Stimulated activated CD8-positive, alpha-beta memory T cell treated with anti-CD3 and anti-CD28 coated beads, Interleukin-7, amount 100 ng/mL, for 24 hours (primary cell): ENCODE data around the gene ASB1.

Source experiments
- DNase-seq: peaks from one replicate; pipeline ENCODE4 v3.0.0-alpha.2; 2020; ENCODE audit warnings: low read depth

ASB1 gene

DNA sequence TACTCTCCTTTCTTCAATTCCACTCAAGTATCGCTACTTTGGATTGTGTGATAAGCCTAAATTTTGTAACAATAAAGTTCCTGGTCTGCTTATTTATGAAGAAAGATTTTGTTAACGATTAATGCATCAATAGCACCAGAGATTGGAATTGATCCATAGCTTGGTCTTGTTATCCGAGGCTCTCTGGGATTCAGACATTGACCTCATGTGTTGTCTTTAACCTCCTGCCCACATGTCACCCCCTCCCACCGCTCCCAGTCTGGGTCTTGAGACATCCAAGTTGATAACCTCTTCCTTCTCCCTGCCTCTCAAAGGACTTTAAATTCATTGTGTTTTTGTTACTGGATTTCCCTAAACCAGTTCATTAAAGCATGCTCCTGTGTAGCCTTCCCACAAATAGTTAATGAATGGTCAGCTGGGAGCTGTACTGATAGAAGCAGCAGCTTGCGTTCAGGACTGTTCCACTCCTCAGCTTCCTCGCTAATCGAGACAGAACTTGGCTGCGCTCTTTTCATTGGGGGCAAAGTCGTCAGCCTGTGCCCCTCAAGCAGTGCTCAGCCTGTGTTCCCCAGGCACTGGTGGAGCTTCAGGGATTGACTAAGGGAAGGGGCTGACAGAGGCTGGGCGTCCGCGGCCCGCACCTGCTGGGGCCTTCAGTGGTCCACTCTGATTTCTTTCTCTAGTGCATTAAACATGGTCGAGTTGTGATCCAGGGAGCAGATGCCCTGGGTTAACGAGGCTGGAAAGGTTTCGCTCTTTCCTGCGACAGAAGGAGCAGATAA lies 18.9 kb downstream of the ASB1 start:
- DNase-seq, result no peak

DNA sequence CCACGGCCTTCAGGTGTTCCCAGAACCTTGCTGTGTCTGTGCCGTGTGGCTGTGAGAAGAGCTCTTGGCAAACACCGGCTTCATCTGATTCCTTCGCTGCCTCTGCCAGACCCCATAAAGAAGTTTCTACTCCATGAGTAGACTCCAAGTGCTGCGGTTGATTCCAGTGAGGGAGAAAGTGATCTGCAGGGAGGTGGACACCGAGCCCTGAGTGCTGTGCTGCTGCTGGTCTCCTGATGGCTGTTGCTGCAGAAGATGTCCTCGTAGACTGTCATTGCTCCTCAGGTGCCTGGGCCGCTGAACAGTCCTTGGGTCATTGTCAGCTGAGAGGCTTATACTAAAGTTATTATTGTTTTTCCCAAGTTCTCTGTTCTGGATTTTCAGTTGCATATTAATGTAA lies 19.6 kb downstream of the ASB1 start:
- no peak for DNase-seq

DNA sequence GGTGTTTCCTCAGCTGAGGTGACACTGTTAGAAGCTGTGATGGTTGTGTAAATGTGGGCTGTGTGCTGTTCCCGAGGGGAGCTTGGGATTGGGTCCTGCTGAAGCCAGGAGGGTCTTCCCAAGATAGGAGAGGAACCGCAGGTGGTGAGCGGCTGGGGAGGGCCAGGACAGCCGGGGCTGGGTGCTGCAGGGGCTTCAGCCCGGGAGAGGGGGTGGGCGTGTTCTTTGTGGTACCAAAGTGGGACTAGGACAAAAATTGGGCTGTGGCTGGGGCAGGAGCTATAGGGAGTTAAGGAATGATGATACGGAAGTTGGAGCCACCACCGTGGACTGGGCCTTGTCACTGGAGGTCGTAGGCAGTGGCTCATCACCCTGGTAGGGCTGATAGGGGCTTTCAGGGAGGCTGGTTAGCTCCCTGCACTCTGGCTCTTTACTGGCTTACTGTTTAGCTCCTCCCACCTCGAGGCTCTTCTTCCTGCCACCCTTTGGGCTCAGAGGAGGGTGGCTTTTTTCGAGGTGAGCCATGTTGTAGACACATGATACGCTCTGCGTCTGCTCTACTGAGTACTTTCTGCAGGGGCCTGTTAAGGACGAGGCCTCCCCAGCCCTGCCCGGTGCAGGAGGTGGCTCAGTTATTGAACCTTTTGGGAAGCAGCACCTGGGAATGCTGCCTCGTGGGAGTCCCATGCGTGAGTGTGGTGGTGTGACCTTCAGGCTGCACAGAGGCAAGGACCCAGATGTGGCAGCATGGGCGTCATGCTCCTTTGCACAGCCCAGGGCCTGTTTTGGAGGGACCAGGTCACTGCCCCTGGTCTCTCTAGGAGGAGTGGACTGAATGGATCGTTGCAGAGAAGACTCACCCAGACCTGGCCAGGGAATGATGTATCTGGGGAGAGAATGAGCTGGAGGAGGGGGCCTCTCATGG lies 21.6 kb downstream of the ASB1 start:
- no peak for DNase-seq

- no peak for DNase-seq
Observed at GRCh38 chr2:238449241-238449640, 22.5 kb downstream of the ASB1 start.

- no peak for DNase-seq
Observed at GRCh38 chr2:238449909-238450417, 23.2 kb downstream of the ASB1 start.

GRCh38 chr2:238450440-238450861 lies 23.7 kb downstream of the ASB1 start:
- no peak for DNase-seq

DNA sequence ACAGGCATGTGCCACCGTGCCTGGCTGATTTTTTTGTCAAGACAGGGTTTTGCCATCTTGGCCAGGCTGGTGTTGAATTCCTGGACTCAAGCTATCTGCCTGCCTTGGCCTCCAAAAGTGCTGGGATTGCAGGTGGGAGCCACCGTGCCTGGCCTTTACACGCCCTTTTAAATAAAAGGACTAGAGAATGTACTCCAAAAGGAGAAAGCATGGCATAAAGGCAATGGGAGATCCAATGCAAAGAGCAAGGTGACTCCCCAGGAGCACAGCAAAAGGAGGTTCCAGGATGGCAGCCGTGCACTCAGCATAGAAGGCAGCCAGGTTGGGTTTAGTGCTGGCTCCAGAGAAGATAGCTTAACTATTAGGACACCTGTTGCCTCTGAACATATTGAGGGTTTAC lies 27.1 kb downstream of the ASB1 start:
- DNase-seq, result no peak

DNA sequence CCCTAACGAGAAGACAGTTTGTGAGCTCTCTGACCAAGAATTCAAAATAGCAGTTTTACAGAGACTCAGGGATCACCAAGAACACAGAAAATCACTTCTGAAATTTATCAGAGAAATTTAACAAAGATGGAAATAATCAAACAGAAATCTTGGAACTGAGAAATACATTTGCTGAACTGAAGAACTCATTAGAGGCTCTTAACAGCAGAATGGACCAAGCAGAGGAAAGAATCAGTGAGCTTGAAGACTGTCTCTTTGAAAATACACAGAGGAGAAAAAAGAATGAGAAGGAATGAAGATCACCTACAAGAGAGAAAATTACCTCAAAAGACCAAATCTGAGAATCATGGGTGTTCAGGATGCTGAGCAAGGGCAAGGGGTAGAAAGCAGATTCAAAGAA lies 29.7 kb downstream of the ASB1 start:
- no peak for DNase-seq

- DNase-seq, result no peak
Observed at GRCh38 chr2:238456970-238457926, 30.5 kb downstream of the ASB1 start.

GRCh38 chr2:238457927-238458324 lies 31.2 kb downstream of the ASB1 start:
- DNase-seq, result no peak

GRCh38 chr2:238458651-238459050 lies 31.9 kb downstream of the ASB1 start:
- DNase-seq, result no peak

DNA sequence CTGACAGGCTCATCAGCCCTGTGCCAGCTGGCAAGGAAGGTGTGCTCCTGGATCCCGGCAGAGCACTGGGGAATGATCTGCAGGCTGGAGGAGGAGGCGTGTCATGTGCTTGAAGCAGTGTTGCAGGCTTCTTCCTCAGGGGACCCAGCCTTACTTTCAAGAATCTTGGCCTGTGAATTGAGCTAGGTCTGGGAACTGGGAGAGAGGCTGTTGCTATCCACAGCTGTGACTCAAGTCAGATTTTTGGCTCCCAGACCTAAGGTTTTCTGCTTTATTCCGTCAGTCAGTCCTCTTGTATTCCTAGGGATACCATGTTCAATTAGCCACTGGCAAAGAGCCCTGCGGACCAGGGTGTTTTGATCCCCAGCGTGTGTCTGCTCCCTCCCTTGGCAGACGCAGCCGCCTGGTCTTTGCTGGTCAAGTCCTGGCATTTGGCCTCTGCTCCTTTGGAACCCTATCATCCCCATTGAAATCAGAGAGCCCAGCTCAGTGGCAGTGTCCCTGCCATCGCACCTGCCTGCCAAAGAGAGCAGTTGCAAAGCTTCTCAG lies 32.4 kb downstream of the ASB1 start:
- no peak for DNase-seq

GRCh38 chr2:238461051-238461450 lies 34.3 kb downstream of the ASB1 start:
- no peak for DNase-seq

- DNase-seq, result no peak
Observed at GRCh38 chr2:238461491-238461890, 34.8 kb downstream of the ASB1 start.

- DNase-seq, result no peak
Observed at GRCh38 chr2:238461916-238462315, 35.2 kb downstream of the ASB1 start.

- no peak for DNase-seq
Observed at GRCh38 chr2:238462782-238463396, 36.2 kb downstream of the ASB1 start.

GRCh38 chr2:238464389-238464788 lies 37.7 kb downstream of the ASB1 start:
- no peak for DNase-seq

- DNase-seq, result no peak
Observed at GRCh38 chr2:238465487-238466242, 38.9 kb downstream of the ASB1 start.

GRCh38 chr2:238466243-238466756 lies 39.6 kb downstream of the ASB1 start:
- DNase-seq, result no peak

DNA sequence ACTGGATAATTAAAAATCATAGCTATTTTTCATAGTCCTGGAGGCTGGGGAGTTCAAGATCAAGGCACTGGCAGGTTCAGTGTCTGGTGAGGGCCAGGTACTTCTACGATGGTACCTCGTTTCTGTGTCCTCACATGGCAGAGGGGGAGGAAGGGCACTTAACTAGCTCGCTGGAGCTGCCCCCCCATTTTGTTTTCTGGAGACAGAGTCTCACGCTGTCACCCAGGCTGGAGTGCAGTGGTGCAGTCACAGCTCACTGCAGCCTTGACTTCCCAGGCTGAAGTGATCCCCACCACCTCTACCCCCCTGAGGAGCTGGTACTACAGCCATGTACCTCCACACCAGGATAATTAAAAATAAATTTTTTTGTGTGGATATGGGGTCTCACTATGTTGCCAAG lies 40.3 kb downstream of the ASB1 start:
- DNase-seq, result no peak
